HG03066 (cell line): ENCODE measurements around the gene NPC1L1.

Source experiments
- ATAC-seq: cut with Tn5 transposase; IDR thresholded peaks from one replicate; pipeline ENCODE4 v1.9.1; 2021; ENCODE audit warnings: low read depth; ENCODE audit not compliant: unreplicated experiment

NPC1L1 gene, protein sequence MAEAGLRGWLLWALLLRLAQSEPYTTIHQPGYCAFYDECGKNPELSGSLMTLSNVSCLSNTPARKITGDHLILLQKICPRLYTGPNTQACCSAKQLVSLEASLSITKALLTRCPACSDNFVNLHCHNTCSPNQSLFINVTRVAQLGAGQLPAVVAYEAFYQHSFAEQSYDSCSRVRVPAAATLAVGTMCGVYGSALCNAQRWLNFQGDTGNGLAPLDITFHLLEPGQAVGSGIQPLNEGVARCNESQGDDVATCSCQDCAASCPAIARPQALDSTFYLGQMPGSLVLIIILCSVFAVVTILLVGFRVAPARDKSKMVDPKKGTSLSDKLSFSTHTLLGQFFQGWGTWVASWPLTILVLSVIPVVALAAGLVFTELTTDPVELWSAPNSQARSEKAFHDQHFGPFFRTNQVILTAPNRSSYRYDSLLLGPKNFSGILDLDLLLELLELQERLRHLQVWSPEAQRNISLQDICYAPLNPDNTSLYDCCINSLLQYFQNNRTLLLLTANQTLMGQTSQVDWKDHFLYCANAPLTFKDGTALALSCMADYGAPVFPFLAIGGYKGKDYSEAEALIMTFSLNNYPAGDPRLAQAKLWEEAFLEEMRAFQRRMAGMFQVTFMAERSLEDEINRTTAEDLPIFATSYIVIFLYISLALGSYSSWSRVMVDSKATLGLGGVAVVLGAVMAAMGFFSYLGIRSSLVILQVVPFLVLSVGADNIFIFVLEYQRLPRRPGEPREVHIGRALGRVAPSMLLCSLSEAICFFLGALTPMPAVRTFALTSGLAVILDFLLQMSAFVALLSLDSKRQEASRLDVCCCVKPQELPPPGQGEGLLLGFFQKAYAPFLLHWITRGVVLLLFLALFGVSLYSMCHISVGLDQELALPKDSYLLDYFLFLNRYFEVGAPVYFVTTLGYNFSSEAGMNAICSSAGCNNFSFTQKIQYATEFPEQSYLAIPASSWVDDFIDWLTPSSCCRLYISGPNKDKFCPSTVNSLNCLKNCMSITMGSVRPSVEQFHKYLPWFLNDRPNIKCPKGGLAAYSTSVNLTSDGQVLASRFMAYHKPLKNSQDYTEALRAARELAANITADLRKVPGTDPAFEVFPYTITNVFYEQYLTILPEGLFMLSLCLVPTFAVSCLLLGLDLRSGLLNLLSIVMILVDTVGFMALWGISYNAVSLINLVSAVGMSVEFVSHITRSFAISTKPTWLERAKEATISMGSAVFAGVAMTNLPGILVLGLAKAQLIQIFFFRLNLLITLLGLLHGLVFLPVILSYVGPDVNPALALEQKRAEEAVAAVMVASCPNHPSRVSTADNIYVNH (N-terminal part only)

DNA sequence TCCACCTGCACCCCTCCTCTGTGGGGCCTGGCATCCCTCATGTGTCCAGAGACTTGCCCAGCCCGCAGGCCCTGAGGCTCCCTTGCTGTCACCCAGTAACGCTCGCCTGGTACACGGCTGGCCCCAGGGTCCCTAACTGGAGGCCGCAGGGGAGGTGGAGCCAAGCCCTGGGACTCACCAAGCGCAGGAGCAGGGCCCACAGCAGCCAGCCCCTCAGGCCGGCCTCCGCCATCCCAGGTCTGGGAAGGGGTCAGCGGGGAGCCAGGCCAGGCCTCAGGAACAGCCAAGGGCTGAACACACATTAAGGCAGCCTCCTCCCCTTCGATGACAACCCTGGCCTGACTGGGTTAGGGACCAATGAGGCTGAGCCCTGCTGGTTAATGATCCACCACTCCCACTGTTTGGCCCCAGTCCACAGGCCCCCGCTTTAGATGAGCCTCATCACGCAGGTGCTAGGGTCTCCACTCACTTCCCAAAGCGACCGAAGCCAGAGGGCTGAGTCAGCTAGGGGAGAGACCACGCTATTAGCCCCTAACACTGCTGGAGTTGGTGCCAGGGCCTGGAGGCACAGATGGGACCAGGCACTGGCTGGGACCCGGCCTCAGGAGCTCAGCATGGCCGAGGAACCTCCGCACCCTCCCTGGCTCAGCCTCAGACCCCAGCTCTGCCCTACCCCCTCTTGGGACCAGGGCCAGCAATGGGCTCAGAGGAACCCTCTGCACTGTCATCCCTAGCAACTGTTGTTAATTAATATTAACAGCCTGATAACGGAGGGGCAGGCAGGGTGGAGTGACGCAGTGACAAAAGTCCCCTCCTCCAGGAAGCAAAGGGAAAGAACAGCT lies at the start of gene NPC1L1:
Gene NPC1L1, minus strand, starts transcription at position 303 of the 842 bp plus-strand sequence. Its CDS starts 71 bp downstream, at position 232.
- no peak for ATAC-seq

GRCh38 chr7:44590910-44591309 lies 49.8 kb upstream of the NPC1L1 start:
- ATAC-seq, result no peak

DNA sequence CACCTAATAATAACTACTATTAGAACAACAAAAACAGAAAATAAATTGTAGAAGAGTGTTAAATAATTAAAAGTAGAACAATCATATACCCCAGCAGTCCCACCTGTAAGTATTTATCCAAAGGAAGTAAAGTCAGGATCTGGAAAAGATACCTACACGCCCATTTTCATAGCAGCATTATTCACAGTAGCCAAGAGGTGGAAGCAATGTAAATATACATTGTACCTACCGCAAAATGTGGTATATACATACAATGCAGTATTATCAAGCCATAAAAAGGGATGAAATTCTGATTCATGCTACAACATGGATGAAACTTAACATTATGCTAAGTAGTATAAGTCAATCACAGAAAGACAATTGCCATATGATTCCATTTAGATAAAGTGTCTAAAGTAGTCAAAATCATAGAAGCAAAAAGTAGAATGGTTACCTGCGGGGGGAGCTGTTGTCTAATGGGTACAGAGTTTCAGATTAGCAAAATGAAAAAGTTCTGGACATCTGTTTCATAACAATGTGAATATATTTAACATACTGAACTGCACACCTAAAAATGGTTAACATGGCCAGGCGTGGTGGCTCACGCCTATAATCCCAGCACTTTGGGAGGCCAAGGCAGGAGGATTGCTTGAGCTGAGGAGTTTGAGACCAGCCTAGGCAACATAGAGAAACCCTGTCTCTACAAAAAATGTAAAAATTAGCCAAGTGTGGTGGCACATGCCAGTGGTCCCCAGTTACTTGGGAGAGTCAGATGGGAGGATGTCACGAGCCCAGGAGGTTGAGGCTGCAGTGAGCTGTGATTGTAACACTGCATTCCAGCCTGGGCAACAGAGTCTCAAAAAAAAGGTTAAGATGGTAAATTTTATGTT lies 46.9 kb upstream of the NPC1L1 start:
- ATAC-seq, result no peak

- ATAC-seq, result no peak
Measured at GRCh38 chr7:44583146-44583865, 42.2 kb upstream of the NPC1L1 start.

DNA sequence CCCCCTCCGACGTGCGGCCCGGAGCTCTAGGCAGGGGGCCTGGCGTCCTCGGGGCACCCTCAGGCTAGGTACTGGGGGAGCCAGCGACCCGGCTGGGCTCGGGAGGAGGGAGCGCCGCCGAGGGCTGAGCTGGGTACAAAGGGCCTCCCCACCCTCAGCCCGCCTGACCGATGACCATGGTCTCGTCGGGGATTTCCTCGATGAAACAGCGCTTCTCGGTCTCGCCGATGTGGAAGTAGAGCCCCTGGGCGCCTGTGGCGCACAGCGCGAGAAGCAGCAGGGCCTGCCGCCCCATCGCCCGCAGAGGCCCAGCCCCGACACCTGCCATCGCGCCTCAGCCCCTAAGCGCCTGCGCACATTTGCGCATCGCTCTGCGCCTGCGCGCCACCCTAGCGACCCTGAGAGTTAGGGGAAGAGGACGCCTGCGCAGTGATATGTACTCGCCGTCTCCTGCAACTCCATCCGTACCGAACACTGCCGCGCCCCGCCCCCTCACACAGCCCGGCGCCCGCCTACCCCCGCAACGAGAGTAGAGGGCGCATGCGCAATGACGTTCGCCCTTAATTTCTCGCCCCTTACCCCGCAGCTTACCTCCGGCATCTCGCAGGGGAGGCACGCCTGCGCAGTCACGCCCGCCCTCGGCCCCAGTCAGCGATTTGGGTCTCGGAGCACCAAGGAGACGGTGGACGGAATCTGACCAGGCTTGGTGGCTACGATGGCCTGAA lies 40.9 kb upstream of the NPC1L1 start, which contains the start of gene TMED4:
Gene TMED4, minus strand, starts transcription at position 353 of the 725 bp plus-strand sequence. Its CDS starts 25 bp downstream, at position 328.
- peak; percentile 76 for ATAC-seq

DNA sequence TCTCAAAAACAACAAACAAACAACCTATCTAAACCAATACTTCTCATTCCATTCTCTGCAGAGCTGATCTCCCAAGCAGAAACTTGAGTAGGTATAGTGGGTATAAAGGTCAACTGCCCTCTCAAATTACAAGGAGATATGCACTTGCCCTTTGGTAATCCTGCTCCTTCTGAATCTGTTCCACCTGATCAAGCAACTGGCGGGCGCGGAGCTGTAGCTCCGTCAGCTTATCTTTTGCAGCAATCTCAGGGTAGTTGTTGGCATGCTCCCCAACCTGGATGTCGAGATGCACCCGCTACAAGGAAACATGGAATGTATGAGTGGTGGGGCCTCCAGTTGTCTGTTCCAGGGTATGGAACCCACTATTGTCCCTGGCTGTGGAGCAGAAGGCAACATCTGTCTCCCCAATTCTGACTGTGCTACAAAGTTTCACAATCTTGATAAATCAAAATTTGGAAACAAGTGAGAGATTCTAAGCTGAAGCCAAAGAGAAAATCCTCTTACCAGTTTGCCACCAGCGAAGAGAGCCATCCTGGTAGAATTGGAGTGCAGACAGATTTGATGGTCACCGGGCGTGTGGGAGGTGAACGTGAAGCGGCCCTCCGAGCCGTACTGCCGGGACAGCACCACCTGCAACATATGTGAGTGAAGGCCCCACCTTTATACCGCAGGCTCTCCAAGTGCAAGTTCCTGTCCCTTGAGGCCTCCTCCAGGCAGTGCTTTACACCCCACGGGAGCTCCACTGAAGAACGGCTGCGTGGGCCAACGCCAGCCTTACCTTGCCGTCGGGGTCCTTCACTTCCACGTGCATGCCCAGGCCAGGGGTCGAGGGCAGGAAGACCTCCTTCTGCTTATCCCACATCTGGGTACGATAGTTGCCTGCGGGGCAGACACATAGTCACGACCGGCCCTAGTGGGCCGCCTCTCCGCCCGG lies 40.1 kb upstream of the NPC1L1 start:
- ATAC-seq, result peak; percentile 48

- no peak for ATAC-seq
Measured at GRCh38 chr7:44576228-44576627, 35.1 kb upstream of the NPC1L1 start.

- ATAC-seq, result no peak
Measured at GRCh38 chr7:44575054-44575453, 33.9 kb upstream of the NPC1L1 start.

DNA sequence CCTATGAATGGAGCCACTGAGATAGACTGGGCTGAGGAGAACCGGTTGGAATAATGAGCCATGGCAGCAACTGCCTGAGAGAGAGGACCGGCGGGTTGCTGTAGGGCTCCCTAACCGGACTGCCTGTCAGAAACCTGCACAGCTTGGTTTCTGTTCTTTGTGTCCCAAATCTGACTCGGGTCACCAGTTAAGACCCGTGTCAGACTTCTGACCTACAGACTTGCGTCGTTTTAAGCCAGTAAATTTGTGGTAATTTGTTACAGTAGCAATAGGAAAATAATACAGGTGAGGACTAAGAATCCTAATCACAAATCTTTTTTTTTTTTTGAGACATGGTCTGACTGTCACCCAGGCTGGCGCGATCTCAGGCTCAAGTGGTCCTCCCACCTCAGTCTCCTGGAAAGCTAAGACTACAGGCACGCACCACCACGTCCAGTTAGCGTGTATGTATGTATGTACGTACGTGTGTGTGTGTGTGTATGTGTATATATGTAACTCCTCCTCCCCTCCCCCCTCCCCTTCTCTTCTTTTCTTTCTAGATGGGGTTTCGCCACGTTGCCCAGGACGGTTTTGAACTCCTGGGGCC lies 33.2 kb upstream of the NPC1L1 start:
- no peak for ATAC-seq

- ATAC-seq, result peak; percentile 83
Measured at GRCh38 chr7:44573464-44574286, 32.5 kb upstream of the NPC1L1 start, which contains the start of gene DDX56. TSS of gene DDX56 (minus strand) at chr7:44573908. CDS start at chr7:44573895, 13 bp downstream.

DNA sequence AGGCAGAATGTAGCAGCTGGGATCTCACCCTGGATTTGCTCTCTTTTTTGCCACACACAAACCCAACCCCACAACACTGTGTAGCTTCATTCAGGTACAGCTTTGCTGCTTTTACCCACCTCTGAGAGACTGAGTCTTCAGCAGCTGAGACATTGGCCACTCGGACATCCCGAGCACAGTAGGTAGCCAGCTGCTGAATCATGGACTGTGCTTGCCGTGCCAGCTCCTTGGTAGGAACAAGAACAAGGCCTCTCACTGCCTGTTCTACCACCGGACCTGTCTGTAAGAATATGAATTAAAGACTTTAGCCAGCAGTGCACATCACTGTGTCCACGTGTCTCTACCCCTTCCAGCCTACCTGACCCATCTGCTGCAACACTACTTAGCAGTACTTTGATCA lies 31.6 kb upstream of the NPC1L1 start:
- ATAC-seq, result no peak

GRCh38 chr7:44569959-44570358 lies 28.8 kb upstream of the NPC1L1 start:
- ATAC-seq, result no peak

DNA sequence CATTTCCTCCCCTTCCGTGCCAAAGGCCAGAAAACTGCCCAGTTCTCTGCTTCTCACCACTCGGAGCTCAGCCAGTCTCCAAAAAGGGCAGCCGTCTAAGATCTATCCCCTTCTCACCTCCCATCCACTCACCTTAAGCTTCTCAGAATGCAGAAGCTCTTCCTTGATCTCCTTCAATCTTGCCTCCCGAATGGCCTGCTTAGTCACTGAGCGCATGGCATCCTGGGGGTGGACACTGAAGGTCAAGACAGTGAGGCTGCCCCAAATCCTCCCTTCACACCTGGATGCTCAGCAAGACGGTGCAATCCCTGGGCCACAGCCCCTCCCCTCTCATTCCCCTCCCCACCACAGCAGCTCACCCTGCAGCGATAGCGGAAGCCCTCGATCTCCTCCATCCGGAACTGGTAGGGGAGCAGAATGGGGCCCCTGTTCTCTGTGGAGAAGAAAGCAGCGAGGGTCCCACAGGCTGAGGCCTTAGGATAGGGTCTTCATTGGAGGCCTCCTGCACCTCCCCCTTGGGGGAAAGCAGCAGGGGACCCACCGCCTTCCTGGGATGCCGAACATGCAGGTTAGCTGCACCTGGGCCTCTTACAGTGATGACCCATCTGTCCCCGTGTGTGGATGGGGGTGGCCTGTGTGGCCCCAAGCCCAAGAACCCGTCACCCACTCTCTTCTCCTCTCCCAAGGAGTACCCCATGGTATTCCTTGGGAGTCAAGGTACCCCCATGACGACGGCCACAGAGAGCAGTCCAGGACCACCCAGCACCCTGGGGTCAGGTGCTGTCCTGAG lies 27.8 kb upstream of the NPC1L1 start:
- ATAC-seq, result no peak

DNA sequence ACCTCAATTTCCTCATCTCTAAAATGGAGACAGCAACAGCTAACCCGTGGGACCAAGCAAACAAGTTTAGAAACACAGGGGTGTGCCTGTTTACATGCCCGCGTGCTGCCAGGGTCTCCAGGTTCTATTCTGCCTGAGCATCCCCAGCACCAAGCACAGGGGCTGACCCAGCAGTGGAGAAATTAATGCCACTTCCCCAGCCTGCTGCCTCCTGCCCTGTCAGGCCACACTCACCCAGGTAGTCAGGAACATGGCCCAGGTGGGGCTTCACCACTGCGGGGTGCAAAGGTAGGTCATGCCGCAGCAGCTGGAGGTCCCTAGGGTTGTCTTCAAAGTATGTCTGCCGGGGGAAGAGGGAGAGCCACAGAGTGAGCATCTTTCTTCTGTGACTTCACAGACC lies 26.8 kb upstream of the NPC1L1 start:
- ATAC-seq, result no peak
